ENCODE data around the gene KATNB1. TPM values are rescaled to one million over a fixed set of nuclear protein-coding genes. Genes with fewer than 3 reads are reported as not detected.

The KATNB1 gene
- 8.7 TPM for total RNA-seq

GRCh38 chr16:57735755-57736418 lies at the start of gene KATNB1:
Gene KATNB1, plus strand, starts transcription at chr16:57735770. Its CDS starts 1,474 bp downstream, at chr16:57737244.
- DNase-seq (ENCODE audit: low spot score) (no peak), ATAC-seq (peak; percentile 33)

- DNase-seq (ENCODE audit: low spot score) (no peak), ATAC-seq (no peak)
These were observed 49.0 kb upstream of the KATNB1 start for GRCh38 chr16:57686577-57686976.

- ATAC-seq = peak; percentile 24
These were observed 48.1 kb upstream of the KATNB1 start for GRCh38 chr16:57687363-57687929.

DNA sequence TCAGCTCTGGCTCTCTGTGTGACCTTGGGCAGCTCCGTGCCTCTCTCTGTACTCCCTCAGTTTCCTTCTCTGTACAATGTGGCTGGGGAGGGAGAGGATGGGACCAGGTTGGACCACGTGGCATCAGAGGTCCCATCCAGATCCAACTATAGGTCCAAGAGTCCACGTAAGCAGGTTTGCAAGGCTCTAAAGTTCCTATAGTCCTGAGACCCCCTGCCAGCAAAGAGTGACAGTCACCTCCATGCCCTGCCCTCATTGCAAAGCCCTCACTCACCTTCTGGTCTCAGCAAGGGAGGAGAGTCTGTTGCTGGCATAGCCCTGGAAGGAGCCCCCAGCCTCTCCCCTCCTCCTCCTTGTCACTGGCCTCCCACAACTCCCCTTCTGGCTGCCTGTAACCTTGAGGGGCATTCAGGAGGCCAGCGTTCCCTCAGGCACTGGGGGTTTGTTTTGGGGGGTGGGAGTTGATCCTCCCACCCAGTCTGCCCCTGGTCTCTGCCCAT lies 47.0 kb upstream of the KATNB1 start:
- no peak for ATAC-seq
- no peak for DNase-seq (ENCODE audit: low spot score)

More at GRCh38 chr16:57687363-57687929, 48.1 kb upstream of the KATNB1 start:
- DNase-seq (ENCODE audit: low spot score) = no peak

GRCh38 chr16:57688987-57689761 lies 46.4 kb upstream of the KATNB1 start:
- ATAC-seq = peak; percentile 90
- DNase-seq (ENCODE audit: low spot score) = peak; percentile 81

- DNase-seq (ENCODE audit: low spot score) = no peak
- no peak for ATAC-seq
These were observed 45.6 kb upstream of the KATNB1 start for GRCh38 chr16:57689762-57690558.

DNA sequence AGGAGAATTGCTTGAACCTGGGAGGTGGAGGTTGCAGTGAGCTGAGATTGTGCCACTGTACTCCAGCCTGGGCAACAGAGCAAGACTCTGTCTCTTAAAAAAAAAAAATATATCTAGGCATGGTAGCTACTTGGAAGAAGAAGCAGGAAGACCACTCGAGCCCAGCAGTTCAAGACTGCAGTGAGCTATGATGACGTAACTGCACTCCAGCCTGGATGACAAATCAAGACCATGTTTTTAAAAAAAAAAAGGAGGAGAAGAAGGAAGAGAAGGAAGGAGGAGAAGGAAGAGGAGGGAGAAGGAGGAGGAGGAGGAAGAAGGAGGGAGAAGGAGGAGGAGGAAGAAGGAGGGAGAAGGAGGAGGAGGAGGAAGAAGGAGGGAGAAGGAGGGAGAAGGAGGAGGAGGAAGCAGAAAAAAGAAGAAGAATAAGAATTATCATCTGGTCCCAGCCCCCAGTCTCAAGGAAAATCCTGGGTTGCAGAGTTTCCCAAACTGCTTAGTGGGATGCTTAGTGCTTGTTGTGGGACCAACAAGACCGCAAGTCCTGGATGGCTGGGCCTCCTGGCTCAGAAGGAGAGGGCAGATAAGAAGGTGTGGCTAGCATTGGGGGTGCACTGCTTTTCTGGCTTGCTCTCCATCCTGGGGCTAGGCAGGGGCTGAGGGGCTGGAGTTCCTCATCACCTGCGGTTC lies 44.6 kb upstream of the KATNB1 start:
- no peak for ATAC-seq
- no peak for DNase-seq (ENCODE audit: low spot score)

DNA sequence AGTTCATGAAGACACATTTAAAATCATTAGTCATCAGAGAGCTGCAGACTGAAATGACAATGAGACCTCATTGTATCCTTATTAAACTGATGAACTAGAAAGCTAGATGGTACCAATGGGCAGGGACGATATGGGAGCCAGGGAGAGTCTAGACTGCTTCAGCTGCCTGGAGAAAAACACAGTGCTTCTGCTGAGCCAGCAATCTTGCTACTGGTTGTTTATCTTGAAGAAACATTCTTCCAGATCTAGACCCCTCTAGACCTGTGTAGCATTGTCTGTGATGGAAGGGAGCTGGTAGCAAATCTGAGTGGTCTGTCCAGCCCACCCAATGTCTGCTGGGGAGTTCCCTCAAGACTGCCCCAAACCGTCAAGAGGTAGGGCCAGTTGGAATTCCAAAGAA lies 42.9 kb upstream of the KATNB1 start:
- ATAC-seq (no peak), DNase-seq (ENCODE audit: low spot score) (no peak)

DNA sequence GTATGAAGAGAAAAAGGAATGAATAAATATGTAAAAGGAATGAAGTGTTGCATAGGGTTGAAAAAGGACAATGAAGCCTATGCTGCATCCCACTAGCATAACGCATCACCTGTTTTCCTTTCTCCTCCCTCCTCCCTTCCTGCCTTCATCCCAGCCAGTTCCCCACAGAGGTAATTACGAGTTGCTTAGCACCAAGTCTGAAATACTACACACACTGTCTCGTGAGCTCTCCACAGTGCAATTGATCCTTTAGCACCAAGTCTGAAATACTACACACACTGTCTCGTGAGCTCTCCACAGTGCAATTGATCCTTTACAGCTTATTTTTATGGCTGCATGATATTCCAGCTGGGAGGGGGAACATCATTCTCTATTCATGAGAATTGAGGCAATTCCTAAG lies 42.0 kb upstream of the KATNB1 start:
- DNase-seq (ENCODE audit: low spot score) (no peak), ATAC-seq (no peak)

DNA sequence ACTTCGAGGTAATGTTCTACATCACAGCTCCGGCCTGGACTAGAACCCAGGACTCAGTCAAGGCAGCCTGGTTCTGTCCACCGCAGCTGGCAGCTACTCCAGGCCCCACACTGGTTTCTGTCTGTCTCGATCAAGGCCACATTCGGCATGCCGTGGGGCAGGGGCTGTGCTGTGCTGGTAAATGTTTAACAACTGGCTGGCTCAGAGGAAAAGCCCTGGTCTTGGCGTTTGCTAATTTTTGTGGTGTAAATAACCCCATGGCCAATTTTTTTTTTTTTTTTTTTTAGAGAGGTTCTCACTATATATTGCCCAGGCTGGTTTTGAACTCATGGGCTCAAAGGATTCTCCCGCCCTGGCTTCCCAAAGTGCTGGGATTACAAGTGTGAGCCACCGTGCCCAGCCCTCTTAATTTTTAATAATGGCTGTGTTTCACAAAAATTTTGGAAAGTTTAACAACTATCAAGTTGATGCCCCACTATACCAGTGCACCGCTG lies 41.3 kb upstream of the KATNB1 start:
- ATAC-seq (peak; percentile 88), DNase-seq (ENCODE audit: low spot score) (peak; percentile 93)

DNA sequence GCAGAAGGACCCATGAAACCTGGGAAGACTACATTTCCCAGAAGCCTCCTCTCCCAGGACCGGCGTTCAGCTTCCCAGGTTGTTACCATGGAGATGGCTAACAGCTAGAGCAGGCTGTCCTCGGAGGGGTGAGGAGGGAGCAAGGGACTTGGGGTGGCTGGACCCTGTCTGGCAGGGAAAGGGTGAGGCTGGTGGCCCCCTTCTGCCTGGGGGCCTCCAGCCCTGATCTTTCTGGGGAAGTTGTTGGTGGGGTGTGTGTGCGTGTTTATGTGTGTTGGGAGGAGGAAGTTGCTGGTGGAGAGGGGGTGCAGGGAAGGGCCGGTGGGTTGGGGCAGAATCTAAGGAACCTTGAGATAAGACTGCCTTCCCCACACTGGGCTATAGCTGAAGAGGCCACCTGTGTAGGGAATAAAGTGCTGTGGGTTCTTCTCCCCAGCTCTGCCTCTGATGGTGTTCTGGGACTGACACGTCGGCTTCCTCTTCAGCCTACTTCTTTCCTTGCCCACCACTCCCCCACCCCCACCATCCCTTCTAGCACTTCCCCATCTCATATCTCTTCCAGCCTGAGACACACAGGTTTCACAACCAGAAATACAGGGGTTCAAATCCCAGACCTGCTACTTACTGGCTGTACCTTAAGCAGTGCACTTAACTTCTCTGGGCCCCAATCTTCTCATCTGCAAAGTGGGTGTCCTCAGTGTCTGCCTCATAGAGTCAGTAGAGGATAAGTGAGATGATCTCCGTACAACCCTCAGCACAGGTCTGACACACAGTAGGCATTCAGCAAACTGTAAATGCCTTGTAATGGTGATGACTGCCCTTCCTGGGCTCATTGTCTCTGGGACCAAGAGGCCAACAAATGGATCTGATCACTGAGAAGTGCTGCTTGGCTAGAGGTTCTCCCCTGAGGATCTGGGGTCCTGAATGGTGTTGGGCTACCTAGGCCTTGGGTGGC lies 40.6 kb upstream of the KATNB1 start, which contains the start of gene DRC7:
DRC7 (plus strand) TSS at position 82 of the 955 bp plus-strand sequence. CDS start 3,144 bp downstream, outside the sequence.
- DNase-seq (ENCODE audit: low spot score) (peak; percentile 82), ATAC-seq (peak; percentile 93)

- no peak for ATAC-seq
- DNase-seq (ENCODE audit: low spot score) = no peak
These were observed 39.9 kb upstream of the KATNB1 start for GRCh38 chr16:57695680-57696069.

- ATAC-seq (no peak), DNase-seq (ENCODE audit: low spot score) (no peak)
These were observed 39.3 kb upstream of the KATNB1 start for GRCh38 chr16:57696240-57696639.

GRCh38 chr16:57697896-57698537 lies 37.6 kb upstream of the KATNB1 start:
- DNase-seq (ENCODE audit: low spot score) (no peak), ATAC-seq (no peak)

- no peak for ATAC-seq
- DNase-seq (ENCODE audit: low spot score) = no peak
These were observed 36.7 kb upstream of the KATNB1 start for GRCh38 chr16:57698812-57699405.

- DNase-seq (ENCODE audit: low spot score) (no peak), ATAC-seq (no peak)
These were observed 36.1 kb upstream of the KATNB1 start for GRCh38 chr16:57699481-57699880.

DNA sequence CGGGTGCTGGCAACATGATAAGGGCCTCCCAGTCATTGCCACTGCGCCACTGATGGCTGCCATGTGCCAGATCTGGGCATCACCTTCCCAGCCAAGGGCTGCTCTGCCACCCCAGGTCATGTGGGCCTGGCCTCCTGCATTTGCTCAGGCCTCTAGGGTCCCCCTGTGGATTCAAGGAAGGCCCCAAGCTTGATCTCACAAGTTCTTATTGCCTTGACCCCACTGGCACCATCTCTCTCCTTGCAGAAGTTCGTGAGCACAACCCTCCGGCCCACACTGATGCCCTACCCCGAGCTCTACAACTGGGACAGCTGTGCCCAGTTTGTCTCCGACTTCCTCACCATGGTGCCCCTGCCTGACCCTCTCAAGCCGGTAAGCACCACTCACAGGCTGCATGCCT lies 35.7 kb upstream of the KATNB1 start:
- ATAC-seq = no peak
- DNase-seq (ENCODE audit: low spot score) = no peak
